NCI-H1436 treated with DMSO at 0.1 percent for 48 hours (cell line): Measurements from ENCODE around the gene PLD5.
"Not testable (repeated sequence)": the region's sequence is repeated elsewhere in the genome, so short reads cannot be mapped to it uniquely, and the experiment has no call there.

ENCODE experiments used
- DNase-seq: peaks from one replicate; lab custom pipeline; 2025; lab: John Stamatoyannopoulos, UW

Gene PLD5

GRCh38 chr1:242210316-242210715, 314.2 kb downstream of the PLD5 start:
- not testable (repeated sequence) for DNase-seq

DNA sequence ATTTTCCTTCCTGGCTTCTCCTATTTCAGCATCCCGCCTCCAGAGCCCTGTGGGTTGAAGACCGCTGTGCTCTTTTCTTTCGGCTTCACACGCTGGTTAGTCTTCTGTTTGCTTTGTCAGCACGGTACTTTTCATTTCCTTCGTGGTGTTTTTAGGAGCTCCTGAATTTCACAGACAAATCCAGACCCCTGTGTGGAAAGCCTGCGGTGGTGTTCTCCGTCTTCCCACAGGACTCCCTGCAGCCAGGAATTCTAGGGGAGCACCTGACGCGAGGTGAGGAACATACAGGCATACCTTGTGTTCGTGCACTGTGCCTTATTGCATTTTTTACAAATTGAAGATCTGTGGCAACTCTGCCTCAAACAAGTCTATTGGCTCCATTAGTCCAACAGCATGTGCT, 315.4 kb downstream of the PLD5 start:
- DNase-seq = no peak

- no peak for DNase-seq
Measured at GRCh38 chr1:242208021-242208420, 316.5 kb downstream of the PLD5 start.

DNA sequence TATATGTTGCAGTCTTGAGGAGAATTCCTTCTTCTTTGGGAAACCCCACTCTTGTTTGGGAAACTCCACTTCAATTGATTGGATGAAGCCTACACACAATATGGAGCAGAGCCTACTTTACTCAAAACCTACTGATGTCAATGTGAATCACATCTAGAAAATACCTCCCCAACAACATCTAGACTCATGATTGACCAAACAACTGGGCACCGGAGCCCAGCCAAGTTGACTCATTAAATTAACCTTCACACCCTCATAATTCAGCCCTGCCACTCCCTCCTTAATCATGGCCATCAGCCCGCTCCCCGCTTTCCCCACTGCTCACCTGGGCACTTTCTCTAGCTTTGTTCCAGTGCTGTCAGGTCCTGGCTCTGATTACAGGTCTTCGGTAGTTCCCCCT, 317.5 kb downstream of the PLD5 start:
- no peak for DNase-seq

GRCh38 chr1:242205622-242206489, 318.6 kb downstream of the PLD5 start:
- DNase-seq = no peak

- DNase-seq = no peak
Measured at GRCh38 chr1:242203262-242203661, 321.2 kb downstream of the PLD5 start.

- DNase-seq = peak; percentile 69
Measured at GRCh38 chr1:242201090-242201489, 323.4 kb downstream of the PLD5 start.

- DNase-seq = no peak
Measured at GRCh38 chr1:242199776-242200458, 324.6 kb downstream of the PLD5 start.

DNA sequence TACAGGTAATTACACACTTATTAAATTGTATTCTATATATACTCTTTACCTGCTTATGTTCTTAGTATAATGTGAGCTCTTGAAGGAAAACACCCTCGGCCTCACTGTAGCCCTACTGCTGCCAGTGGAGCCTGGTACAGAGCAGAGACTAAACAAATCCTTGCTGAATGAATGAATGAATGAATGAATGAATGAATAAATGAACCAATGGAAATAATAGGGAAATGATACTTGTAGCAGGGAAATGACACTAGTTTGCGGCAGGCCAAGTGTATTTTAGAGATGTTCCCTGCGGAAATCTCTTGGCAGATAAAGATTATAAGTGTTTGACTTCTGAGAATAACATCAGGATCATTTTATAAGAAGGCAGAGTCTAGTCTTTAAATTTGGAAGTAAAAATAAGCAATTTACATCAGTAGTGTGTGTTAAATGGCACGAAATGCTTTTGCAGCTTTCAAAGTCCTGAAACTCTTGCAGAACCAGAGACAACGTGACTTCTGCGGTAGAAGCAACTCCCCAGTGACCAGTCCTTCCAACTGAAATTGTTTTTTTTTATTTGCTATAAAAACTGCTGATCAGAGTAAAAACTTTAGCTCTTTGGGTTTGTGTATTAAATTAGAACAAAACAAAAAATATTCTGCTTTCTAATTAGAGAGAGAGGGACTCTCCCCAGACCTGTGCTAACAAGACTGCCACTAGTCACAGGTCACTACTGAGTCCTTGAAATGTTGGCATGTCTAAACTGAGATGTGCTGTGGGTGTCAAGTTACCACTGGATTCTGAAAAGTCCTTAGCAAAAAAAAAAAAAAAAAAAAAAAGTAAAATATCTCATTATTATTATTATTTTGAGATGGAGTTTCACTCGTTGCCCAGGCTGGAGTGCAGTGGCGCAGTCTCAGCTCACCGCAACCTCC, 326.3 kb downstream of the PLD5 start:
- no peak for DNase-seq

- no peak for DNase-seq
Measured at GRCh38 chr1:242196914-242197313, 327.6 kb downstream of the PLD5 start.

DNA sequence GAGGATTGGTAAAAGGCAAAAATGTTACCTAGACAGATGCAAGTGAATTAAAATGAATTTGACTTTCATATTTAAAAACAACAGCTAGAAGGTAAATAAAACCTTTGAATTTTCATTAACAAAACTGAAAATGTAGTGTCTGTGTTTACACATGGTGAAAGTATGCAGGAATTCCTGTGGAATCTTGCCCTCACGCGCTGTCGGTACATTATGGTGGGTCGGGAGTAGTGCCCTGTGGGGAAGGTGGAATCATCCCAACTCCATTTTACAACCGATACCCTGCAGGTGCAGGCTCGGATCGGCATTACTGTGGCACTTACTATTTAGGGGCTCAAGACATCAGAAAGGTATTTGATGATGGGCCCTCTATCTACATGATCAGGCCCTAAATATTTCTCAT, 328.4 kb downstream of the PLD5 start:
- DNase-seq = no peak

DNA sequence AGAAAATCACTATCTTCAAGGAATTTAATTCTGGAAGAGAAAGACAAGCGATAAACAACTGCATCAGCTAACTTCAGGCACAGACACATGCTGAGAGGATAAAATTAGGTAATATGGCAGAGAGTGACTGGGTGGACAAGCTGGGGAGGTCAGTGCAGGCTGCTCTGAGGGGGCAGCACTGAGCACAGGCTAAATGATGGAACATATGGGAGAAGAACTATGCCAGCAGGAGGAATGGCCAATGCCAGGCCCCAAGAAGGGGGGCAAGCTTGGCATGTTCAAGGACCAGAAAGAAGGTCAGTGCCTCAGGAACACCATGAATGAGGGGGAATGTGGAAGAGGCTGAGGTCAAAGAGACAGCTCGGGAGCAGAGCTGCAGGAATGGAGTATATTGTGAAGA, 334.9 kb downstream of the PLD5 start:
- DNase-seq = no peak

DNA sequence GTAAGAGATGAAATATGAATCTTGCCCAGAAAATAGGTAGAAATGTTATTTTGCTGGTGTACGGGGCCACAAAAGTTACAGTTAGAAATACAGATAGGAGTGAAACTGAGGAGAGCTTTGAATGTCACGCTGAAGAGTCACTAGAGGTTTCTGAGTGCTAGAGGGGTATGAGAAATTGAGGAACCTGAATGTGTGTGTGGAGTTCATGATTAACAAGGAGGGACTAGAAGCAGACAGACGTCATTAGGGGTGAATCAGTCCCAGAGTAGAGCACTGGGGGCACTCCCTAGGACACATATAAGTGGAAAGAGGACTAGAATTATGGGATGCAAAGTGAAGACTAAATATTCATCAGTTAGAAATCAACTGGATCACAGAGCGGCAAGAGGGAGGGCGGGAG, 336.7 kb downstream of the PLD5 start:
- DNase-seq = no peak

GRCh38 chr1:242187171-242187570, 337.3 kb downstream of the PLD5 start:
- DNase-seq = no peak

DNA sequence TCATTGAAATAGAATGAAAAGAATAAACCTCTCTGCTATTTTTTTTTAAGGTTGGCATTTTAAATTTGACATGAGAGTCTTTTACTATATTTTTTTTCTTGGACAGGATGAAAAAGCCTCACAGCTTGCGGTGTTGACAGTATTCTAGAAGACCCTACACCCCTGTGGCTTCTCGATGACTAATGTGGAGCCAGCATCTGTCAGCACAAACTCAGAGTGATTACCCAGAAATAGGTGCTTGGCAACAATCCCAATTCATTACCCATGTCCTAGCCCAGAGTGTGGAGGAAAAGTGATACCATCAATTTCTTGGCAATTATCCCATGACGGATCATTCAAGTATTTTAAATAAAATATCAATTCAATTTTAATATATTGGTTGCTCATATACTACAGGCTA, 338.8 kb downstream of the PLD5 start:
- DNase-seq = peak; percentile 44

GRCh38 chr1:242184955-242185354, 339.5 kb downstream of the PLD5 start:
- no peak for DNase-seq

- not testable (repeated sequence) for DNase-seq
Measured at GRCh38 chr1:242179767-242180166, 344.7 kb downstream of the PLD5 start.

- DNase-seq = no peak
Measured at GRCh38 chr1:242178924-242179708, 345.4 kb downstream of the PLD5 start.

- DNase-seq = no peak
Measured at GRCh38 chr1:242178436-242178835, 346.1 kb downstream of the PLD5 start.

GRCh38 chr1:242162140-242162539, 362.4 kb downstream of the PLD5 start:
- DNase-seq = no peak
